ENCODE data around the gene GNAT3. TPM values are rescaled to one million over a fixed set of nuclear protein-coding genes. Genes with fewer than 3 reads are reported as not detected.

GNAT3 gene
- total and polyA plus RNA-seq, 12 donors: not detected

GRCh38 chr7:80491462-80491861, 20.4 kb downstream of the GNAT3 start:
- no peak for DNase-seq
- Histone ChIP-seq H3K27ac (no peak overlapping the region), H3K27me3 (no peaks in the 10 kb centered on the region), H3K9me3 (replicated peaks in 1 of 3) (no peaks in the 10 kb centered on the region), H3K36me3 (replicated peaks in 1 of 2) (no peaks in the 10 kb centered on the region), H3K4me3 (no peak overlapping the region), H3K4me1 (replicated peaks in 1 of 2) (no peaks in the 10 kb centered on the region)
- WGBS, 4 donors: 88 to 94% (median 91%) methylated on average over 4 of the region's 4 CpGs
- intact Hi-C loops (cut with DNase I): no loop called here
- no peak for TF ChIP-seq POLR2A (IDR thresholded peaks at IDR 0.05)
- TF ChIP-seq, protein P1, sequence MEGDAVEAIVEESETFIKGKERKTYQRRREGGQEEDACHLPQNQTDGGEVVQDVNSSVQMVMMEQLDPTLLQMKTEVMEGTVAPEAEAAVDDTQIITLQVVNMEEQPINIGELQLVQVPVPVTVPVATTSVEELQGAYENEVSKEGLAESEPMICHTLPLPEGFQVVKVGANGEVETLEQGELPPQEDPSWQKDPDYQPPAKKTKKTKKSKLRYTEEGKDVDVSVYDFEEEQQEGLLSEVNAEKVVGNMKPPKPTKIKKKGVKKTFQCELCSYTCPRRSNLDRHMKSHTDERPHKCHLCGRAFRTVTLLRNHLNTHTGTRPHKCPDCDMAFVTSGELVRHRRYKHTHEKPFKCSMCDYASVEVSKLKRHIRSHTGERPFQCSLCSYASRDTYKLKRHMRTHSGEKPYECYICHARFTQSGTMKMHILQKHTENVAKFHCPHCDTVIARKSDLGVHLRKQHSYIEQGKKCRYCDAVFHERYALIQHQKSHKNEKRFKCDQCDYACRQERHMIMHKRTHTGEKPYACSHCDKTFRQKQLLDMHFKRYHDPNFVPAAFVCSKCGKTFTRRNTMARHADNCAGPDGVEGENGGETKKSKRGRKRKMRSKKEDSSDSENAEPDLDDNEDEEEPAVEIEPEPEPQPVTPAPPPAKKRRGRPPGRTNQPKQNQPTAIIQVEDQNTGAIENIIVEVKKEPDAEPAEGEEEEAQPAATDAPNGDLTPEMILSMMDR (IDR thresholded peaks at IDR 0.05): no peak

DNA sequence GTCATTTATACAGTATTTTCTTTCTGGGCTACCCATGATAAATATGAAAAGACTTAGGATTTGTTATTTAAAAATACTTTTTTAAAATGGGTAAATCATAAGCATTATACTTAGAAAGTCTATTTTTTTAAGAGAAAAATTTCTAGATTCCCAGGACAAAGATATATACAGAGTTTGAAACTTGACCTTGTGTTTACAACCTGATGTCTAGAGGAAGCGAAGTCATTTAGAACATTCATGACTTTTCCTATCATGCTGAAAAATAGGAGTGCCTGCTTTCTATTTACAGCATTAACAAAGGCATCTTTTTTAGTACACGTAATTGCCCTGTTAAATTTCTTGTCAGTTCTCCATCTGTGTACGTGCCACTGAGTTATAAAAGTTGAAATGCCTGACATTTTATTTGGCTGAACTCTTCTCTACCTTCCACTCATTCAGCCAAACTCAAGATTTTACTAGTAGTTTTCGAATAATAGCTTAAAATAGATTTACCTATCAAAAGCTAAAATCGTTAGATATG, 23.0 kb downstream of the GNAT3 start:
- Histone ChIP-seq H3K36me3 (replicated peaks in 1 of 2) (no peaks in the 10 kb centered on the region), H3K4me3 (no peak overlapping the region), H3K9me3 (replicated peaks in 1 of 3) (no peaks in the 10 kb centered on the region), H3K27ac (no peak overlapping the region), H3K27me3 (no peaks in the 10 kb centered on the region), H3K4me1 (replicated peaks in 1 of 2) (no peaks in the 10 kb centered on the region)
- TF ChIP-seq, protein P1 (IDR thresholded peaks at IDR 0.05): no peak
- no peak for TF ChIP-seq POLR2A (IDR thresholded peaks at IDR 0.05)
- no peak for DNase-seq
- intact Hi-C loops (cut with DNase I): no loop called here
- 73 to 78% (median 77%) methylated on average over 5 of the region's 5 CpGs for WGBS, 4 donors

GRCh38 chr7:80488406-80488805, 23.5 kb downstream of the GNAT3 start:
- Histone ChIP-seq H3K27ac (no peak overlapping the region), H3K9me3 (replicated peaks in 1 of 3) (no peaks in the 10 kb centered on the region), H3K4me3 (no peak overlapping the region), H3K36me3 (replicated peaks in 1 of 2) (no peaks in the 10 kb centered on the region), H3K4me1 (replicated peaks in 1 of 2) (no peaks in the 10 kb centered on the region), H3K27me3 (no peaks in the 10 kb centered on the region)
- intact Hi-C loops (cut with DNase I): no loop called here
- no peak for DNase-seq
- TF ChIP-seq, protein P1 (IDR thresholded peaks at IDR 0.05): no peak
- no peak for TF ChIP-seq POLR2A (IDR thresholded peaks at IDR 0.05)

- TF ChIP-seq, protein P1 (IDR thresholded peaks at IDR 0.05): no peak
- no peak for TF ChIP-seq POLR2A (IDR thresholded peaks at IDR 0.05)
Observed at GRCh38 chr7:80485721-80486120, 26.1 kb downstream of the GNAT3 start.

More at GRCh38 chr7:80485721-80486120, 26.1 kb downstream of the GNAT3 start:
- Histone ChIP-seq H3K27ac (no peak overlapping the region), H3K27me3 (no peaks in the 10 kb centered on the region), H3K4me3 (no peak overlapping the region), H3K36me3 (replicated peaks in 1 of 2) (no peaks in the 10 kb centered on the region), H3K4me1 (replicated peaks in 1 of 2) (peaks cover 0 to 3% of the 10 kb centered on the region in 2 donors), H3K9me3 (replicated peaks in 1 of 3) (no peaks in the 10 kb centered on the region)
- intact Hi-C loops (cut with DNase I): no loop called here
- no peak for DNase-seq
